Stomach smooth muscle (tissue), 2 donors: Measurements from ENCODE around the gene SLC6A12.
A peak's percentile ranks its signal among the peaks of the same experiment; 100 is the strongest.

Experiments
- H3K27ac ChIP-seq: one replicate; pipeline ENCODE4 v1.7.0; 2013; ENCODE audit warnings: mild to moderate bottlenecking, low read length, inconsistent platforms
- H3K27me3 ChIP-seq, 2 donors: one replicate each; pipeline ENCODE4 v1.7.0; 2013; ENCODE audit warnings: low read length in 2 of 2; ENCODE audit not compliant: insufficient read depth in 2 of 2, control insufficient read depth in 1 of 2
- H3K36me3 ChIP-seq, 2 donors: one replicate each; pipeline ENCODE4 v1.7.0; 2013; ENCODE audit warnings: low read length in 2 of 2; ENCODE audit not compliant: control insufficient read depth in 2 of 2, insufficient read depth in 2 of 2
- H3K4me1 ChIP-seq: one replicate; pipeline ENCODE4 v1.7.0; 2013; ENCODE audit warnings: low read length; ENCODE audit not compliant: control insufficient read depth, insufficient read depth
- H3K4me3 ChIP-seq, 2 donors: one replicate each; pipeline ENCODE4 v1.7.0; 2013; ENCODE audit warnings: low read length in 2 of 2
- H3K9ac ChIP-seq, 2 donors: one replicate each; pipeline ENCODE4 v1.7.0; 2013; ENCODE audit warnings: low read length in 2 of 2, mild to moderate bottlenecking in 1 of 2
- H3K9me3 ChIP-seq, 2 donors: one replicate each; pipeline ENCODE4 v1.7.0; 2013; ENCODE audit warnings: low read length in 2 of 2; ENCODE audit not compliant: control insufficient read depth in 2 of 2
- donor health status: healthy.
- donor health status: Pancreatic carcinoma.

The SLC6A12 gene

DNA sequence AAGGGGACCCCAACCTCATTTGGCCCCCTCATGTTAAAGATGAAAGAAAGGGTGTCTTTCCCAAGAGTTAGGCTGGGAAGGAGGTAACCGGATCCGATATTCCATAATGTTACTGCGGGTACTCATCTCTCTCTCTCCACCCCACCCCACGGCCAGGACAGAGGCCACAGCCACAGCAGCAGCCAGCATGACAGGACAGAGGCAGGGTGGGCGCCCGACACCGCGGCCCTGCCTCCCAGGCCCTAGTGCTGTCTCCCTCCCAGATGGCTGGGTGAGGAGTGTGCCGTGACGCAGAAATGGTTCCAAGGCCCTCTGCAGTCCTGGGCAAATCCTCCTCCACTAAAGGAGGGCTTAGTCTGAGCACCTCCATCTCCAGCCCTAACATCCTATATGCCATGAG, 6.2 kb downstream of the SLC6A12 start:
- H3K9me3 ChIP-seq: no peaks in the 10 kb centered on the region

DNA sequence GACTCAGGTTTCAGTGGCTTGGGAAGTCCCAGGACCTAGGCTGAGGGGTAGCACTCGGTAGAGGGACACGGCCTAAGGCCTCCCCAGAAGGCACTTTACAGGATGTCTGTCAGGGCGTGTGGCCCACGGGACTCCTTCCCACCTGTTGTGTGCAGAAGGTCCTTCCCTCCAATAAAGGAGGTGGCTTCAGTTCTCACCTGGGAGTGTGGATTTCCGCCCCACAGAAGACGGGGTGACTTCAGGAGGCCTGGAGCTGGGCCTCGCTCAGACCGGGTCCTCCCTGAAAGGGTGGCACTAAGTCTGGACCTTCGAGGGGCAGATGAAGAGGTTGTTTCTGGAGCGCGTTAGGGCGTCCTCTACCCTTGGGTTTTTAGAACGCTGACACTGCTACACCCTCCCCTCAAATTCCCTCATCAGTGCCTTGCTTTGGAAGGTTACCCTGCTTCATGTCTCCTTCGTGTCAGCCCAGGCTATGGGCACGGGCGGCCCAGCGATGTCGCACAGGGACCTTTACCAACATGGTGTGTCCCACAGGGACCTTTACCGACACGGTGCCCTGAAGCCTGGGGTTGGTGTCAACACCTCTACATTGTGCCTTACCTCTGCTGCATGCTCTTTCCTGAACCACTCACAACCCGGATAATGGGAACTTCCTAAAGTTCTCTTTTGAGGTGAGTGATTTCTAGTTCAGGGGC, 7.1 kb downstream of the SLC6A12 start:
- no peak overlapping the region for H3K27ac ChIP-seq
- H3K36me3 ChIP-seq: no peaks in the 10 kb centered on the region
- H3K4me3 ChIP-seq: no peak overlapping the region
- H3K9me3 ChIP-seq: no peaks in the 10 kb centered on the region
- H3K4me1 ChIP-seq: peaks cover 8% of the 10 kb centered on the region
- H3K27me3 ChIP-seq: peaks cover 52 to 59% of the 10 kb centered on the region in 2 donors
- no peak overlapping the region for H3K9ac ChIP-seq

More for the DNA sequence above, 6.2 kb downstream of the SLC6A12 start:
- H3K9ac ChIP-seq: no peak overlapping the region
- H3K36me3 ChIP-seq: no peaks in the 10 kb centered on the region
- no peak overlapping the region for H3K27ac ChIP-seq
- H3K4me3 ChIP-seq: no peak overlapping the region
- H3K27me3 ChIP-seq: peaks cover 48 to 57% of the 10 kb centered on the region in 2 donors
- H3K4me1 ChIP-seq: peaks cover 11% of the 10 kb centered on the region

DNA sequence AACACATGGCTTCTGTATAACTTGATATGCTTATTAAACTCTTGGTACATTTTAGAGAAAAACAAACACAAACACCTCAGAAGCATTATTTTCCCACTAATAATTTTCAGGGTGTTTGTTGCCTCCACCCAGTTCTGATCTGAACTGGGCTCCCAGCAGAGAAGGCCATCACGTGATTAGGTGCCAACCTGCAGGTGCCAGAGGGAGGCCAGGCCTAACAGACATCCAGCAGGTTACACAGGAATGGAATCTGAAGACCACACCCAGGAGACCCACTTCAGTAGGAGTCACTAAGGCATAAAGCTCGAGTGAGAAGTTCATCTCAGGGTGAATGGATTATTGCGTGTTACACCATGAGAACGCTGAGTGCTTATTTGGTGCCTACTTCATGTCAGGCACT, 8.9 kb downstream of the SLC6A12 start:
- no peaks in the 10 kb centered on the region for H3K36me3 ChIP-seq
- peaks cover 8% of the 10 kb centered on the region for H3K4me1 ChIP-seq
- H3K27ac ChIP-seq: no peak overlapping the region

DNA sequence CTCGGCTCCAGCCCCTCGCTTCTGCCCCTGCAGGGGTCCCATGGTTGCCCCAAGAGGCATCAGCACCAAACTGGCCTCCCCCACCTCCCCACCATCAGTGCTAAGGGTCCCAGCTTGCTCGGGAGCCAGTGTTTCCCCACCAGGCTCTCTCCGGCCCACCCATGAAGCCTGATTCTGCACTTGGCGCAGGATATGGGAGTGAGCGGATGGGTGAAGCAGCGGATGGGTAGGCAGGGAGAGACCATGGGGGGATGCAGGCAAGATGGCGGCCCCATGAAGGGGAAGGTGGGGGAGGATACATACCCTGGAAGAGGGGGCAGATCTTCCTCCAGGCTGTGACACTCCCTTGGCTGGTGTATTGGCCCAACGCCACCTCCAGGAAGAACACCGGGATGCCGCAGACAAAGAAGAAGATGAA, 9.7 kb downstream of the SLC6A12 start:
- Histone ChIP-seq H3K27me3 (peaks cover 45 to 46% of the 10 kb centered on the region in 2 donors), H3K9ac (no peak overlapping the region), H3K9me3 (no peaks in the 10 kb centered on the region), H3K27ac (no peak overlapping the region), H3K36me3 (no peaks in the 10 kb centered on the region), H3K4me1 (peaks cover 8% of the 10 kb centered on the region), H3K4me3 (peak overlapping the region in 1 of 2 donors; percentile 68)

More for the DNA sequence above, 8.9 kb downstream of the SLC6A12 start:
- peaks cover 49 to 50% of the 10 kb centered on the region in 2 donors for H3K27me3 ChIP-seq
- H3K9me3 ChIP-seq: no peaks in the 10 kb centered on the region
- H3K4me3 ChIP-seq: no peak overlapping the region
- H3K9ac ChIP-seq: no peak overlapping the region

DNA sequence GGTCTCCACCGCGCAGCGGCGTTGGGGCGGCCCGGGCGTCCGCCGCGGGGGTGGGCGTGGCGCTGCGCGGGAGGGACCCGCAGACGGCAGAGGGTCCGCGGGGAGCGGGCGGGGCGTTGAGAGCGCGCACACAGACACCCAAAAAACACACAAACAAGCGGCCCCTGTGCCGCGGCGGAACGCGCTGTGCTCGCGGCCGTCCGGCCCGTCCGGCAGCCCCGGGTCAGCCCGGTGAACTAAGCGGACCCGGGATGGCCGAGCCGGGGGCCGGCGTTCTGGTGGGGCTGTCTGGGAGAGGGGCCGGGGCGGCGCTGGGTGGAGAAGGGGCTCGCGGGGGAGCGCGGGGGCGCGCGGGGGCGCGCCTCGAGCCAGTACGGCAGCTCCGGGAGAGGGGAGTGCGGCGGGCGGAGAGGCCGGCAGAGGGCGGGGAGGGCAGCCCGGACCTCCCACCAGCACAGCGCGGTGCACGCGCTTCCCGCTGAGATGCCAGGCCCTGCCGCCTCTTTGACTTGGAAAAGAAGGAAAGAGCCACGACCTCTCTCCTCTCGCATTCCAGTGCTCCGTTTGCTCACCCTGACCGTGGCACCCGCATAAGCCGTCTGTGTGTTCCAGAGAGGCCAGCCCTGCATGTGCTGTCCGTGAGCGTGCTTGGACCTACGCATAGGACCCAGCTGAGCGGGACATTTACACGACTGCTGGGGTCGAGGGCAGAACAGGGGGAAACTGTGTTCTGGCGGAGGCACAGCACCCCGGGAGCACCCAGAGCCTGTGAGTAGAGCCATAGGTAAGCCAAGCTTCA, 10.3 kb downstream of the SLC6A12 start:
- Histone ChIP-seq H3K9me3 (no peaks in the 10 kb centered on the region), H3K9ac (no peak overlapping the region), H3K4me3 (peak overlapping the region in 1 of 2 donors; percentile 68), H3K36me3 (no peaks in the 10 kb centered on the region), H3K4me1 (peaks cover 8% of the 10 kb centered on the region), H3K27ac (no peak overlapping the region), H3K27me3 (peaks cover 45 to 46% of the 10 kb centered on the region in 2 donors)

DNA sequence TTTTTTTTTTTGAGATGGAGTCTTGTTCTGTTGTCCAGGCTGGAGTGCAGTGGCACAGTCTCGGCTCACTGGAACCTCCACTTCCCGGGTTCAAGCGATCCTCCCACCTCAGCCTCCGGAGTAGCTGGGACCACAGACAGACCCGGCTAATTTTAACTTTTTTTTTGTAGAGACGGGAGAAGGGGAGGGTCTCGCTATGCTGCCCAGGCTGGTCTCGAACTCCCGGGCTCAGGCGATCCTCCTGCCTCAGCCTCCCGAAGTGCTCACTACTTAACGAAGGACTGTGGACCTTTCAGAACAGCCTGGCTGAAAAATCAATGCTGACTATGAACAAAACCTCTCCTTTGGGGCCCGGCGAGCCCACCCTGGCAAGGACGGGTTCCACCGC, 10.9 kb downstream of the SLC6A12 start:
- H3K4me1 ChIP-seq: peaks cover 8% of the 10 kb centered on the region
- peaks cover 43 to 45% of the 10 kb centered on the region in 2 donors for H3K27me3 ChIP-seq
- H3K4me3 ChIP-seq: peak overlapping the region in 1 of 2 donors; percentile 68
- H3K9me3 ChIP-seq: no peaks in the 10 kb centered on the region
- H3K27ac ChIP-seq: no peak overlapping the region
- no peak overlapping the region for H3K9ac ChIP-seq
- no peaks in the 10 kb centered on the region for H3K36me3 ChIP-seq

DNA sequence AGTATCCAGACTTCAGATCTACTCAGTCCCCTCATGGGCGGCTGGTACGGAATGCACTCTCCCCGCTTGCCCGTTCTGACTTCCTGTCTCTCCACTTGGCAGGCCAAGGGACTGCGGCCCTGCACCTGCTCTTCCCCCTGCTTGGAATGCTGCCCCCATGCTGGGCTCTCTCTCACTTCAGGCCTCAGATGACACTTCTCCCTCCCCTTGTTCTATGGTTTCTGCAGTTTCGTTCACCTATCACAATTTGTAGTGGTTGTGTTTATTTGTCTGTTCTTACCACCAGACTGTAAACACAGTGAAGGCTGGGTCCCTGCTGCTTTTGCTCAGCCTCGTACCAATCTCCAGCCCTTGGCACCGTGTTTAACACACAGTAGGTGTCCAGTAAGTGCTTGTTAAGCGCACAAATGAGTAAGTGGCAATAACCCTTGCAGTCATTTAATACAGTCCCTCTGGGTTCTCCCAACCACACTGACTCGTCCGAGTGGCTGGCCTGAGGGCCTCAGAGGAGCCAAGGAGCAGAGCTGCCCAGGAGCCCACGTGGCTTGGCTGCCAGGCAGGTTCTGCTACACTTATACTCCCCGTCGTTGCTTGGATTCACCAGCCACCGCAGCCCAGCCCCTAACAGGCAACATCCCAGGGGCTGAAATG, 11.8 kb downstream of the SLC6A12 start:
- Histone ChIP-seq H3K36me3 (no peaks in the 10 kb centered on the region), H3K27ac (no peak overlapping the region), H3K4me1 (peaks cover 8% of the 10 kb centered on the region), H3K9me3 (no peaks in the 10 kb centered on the region), H3K27me3 (peaks cover 43 to 46% of the 10 kb centered on the region in 2 donors), H3K9ac (no peak overlapping the region), H3K4me3 (no peak overlapping the region)

DNA sequence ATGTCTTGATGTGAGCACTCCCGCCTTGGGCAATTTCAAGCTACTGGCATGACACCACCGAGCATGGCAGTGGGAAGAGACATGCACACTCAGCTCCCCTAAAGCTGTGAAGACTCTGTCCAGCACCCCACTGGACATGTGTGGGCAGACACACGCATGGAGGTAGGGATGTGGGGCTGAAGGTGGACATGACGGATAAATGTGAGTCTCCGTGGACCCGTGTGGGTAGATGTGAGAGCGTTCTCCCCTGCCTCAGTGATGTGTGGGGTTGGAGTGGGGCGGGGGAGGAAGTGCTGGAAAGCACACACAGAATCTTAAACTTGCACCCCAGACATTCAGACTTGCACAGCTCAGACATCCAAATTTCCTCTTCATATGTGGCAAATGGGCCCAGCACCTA, 12.6 kb downstream of the SLC6A12 start:
- Histone ChIP-seq H3K9me3 (no peaks in the 10 kb centered on the region), H3K4me3 (no peak overlapping the region), H3K27ac (no peak overlapping the region), H3K36me3 (no peaks in the 10 kb centered on the region), H3K9ac (no peak overlapping the region), H3K4me1 (peaks cover 8% of the 10 kb centered on the region), H3K27me3 (peaks cover 42% of the 10 kb centered on the region in 2 donors)

DNA sequence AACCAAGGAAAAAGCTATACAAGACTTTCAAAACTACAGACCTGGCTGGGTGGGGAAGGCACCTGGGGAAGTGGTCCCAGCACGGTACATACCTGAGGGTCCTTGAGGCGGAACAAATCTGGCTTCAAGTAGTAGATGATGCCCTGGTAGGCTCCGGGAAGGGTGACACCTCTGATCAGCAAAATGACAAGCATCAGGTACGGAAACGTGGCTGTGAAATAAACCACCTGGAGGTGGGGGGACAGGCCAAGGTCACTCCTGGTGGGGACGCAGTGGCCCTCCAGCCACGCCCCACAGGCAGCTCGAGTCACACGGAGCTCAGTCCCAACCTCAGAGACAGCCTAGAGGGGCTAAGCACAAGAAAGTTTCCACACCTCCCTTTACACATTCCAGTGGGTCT, 15.3 kb downstream of the SLC6A12 start:
- Histone ChIP-seq H3K36me3 (no peaks in the 10 kb centered on the region), H3K4me3 (no peak overlapping the region), H3K27me3 (peaks cover 24 to 36% of the 10 kb centered on the region in 2 donors), H3K9ac (no peak overlapping the region), H3K9me3 (no peaks in the 10 kb centered on the region), H3K27ac (no peak overlapping the region), H3K4me1 (peaks cover 3% of the 10 kb centered on the region)

DNA sequence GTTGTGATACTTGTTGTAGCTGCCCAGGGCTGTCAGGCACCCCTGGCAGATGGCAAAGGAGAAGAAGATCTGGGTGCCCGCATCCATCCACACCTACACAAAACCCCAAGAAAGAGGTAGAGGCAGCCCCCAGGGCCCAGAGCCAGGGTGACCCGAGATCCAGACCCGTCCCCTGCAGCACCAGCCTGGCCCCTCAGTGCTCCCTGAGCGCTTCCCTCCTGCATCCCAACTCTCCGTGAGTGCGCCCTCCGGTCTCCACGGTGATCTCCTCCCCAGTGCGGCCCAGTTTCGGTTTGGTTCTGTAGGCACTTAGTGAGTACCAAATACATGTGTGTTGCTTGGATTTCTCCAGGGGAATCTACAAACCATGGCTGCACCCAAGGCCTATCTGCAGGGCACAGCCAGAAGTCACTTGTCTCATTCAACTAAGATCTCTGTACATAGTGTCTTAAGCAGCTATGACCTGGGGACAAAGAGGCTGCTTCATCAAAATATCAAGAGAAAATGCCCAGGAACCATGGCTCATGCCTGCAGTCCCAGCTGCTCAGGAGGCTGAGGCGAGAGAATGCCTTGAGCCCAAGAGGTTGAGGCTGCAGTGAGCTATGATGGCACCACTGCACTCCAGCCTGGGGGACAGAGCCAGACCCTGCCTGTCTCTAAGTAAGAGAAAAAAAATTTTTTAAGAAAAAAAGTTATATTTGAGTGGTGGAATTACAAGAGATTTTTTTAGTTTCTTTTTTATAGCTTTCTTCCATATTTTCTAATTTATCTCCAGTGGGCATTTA, 15.9 kb downstream of the SLC6A12 start:
- Histone ChIP-seq H3K27me3 (peaks cover 18 to 38% of the 10 kb centered on the region in 2 donors), H3K4me3 (no peak overlapping the region), H3K4me1 (no peaks in the 10 kb centered on the region), H3K9me3 (no peaks in the 10 kb centered on the region), H3K27ac (no peak overlapping the region), H3K36me3 (no peaks in the 10 kb centered on the region), H3K9ac (no peak overlapping the region)
